MCF 10A (cell line): ENCODE data around the gene PPP3R1. TPM values are rescaled to one million over a fixed set of nuclear protein-coding genes. Genes with fewer than 3 reads are reported as not detected.
A peak's percentile ranks its signal among the peaks of the same experiment; 100 is the strongest.

Experiments
- BruUV-seq: library from RNA; stranded (reverse); fragments of 400-500 nt; replicated peaks from 2 replicates; lab custom pipeline; 2021; lab: Mats Ljungman, UMichigan
- CTCF ChIA-PET: fragments of 300-600 bp; sonication (Branson Sonifier 250); formaldehyde crosslinking; extraction: SDS; loops from one replicate; lab custom pipeline; 2021; ENCODE audit warnings: antibody characterized with exemption, inconsistent platforms; lab: Yijun Ruan, JAX
- POLR2A ChIA-PET: fragments of 300-600, 350-650 bp; sonication (Branson Sonifier 250); formaldehyde crosslinking; extraction: SDS; loops from one replicate; lab custom pipeline; 2020; ENCODE audit warnings: antibody characterized with exemption, inconsistent platforms; lab: Yijun Ruan, JAX
- DNase-seq: peaks from one replicate; pipeline ENCODE4 v3.0.0-alpha.2; 2018; ENCODE audit not compliant: unreplicated experiment
- H3K27ac Mint-ChIP-seq: one replicate; pipeline ENCODE4 v1.8.0; 2022; ENCODE audit warnings: mild to moderate bottlenecking, low read depth, mixed read lengths; ENCODE audit not compliant: unreplicated experiment
- H3K27me3 Mint-ChIP-seq: one replicate; pipeline ENCODE4 v1.8.0; 2022; ENCODE audit warnings: mixed read lengths; ENCODE audit not compliant: insufficient read depth, unreplicated experiment
- H3K36me3 Mint-ChIP-seq: one replicate; pipeline ENCODE4 v1.8.0; 2022; ENCODE audit warnings: mild to moderate bottlenecking, moderate library complexity, mixed read lengths; ENCODE audit not compliant: insufficient read depth, unreplicated experiment
- H3K4me1 Mint-ChIP-seq: one replicate; pipeline ENCODE4 v1.8.0; 2022; ENCODE audit warnings: mixed read lengths; ENCODE audit not compliant: insufficient read depth, unreplicated experiment
- H3K4me3 Mint-ChIP-seq: one replicate; pipeline ENCODE4 v1.8.0; 2022; ENCODE audit warnings: mild to moderate bottlenecking, moderate library complexity, mixed read lengths; ENCODE audit not compliant: unreplicated experiment
- H3K9me3 Mint-ChIP-seq: one replicate; pipeline ENCODE4 v1.8.0; 2022; ENCODE audit warnings: mixed read lengths; ENCODE audit not compliant: unreplicated experiment
- CTCF ChIP-seq: fragments of 200-600 bp; IDR thresholded peaks from one replicate; pipeline ENCODE4 v1.8.0; 2022; ENCODE audit warnings: antibody characterized with exemption, mild to moderate bottlenecking; ENCODE audit not compliant: unreplicated experiment
- intact Hi-C: fragments of 100-400 bp; cut with micrococcal nuclease; formaldehyde crosslinking; loops from 2 replicates; pipeline ENCODE4 v1.14.1; 2022
- total RNA-seq: library from RNA; stranded (reverse); gene quantifications from 2 replicates; pipeline ENCODE4 v1.2.3, GENCODE V29; 2022

The PPP3R1 gene
- total RNA-seq, 1 experiment from 2014 or later = 54.6 TPM

DNA sequence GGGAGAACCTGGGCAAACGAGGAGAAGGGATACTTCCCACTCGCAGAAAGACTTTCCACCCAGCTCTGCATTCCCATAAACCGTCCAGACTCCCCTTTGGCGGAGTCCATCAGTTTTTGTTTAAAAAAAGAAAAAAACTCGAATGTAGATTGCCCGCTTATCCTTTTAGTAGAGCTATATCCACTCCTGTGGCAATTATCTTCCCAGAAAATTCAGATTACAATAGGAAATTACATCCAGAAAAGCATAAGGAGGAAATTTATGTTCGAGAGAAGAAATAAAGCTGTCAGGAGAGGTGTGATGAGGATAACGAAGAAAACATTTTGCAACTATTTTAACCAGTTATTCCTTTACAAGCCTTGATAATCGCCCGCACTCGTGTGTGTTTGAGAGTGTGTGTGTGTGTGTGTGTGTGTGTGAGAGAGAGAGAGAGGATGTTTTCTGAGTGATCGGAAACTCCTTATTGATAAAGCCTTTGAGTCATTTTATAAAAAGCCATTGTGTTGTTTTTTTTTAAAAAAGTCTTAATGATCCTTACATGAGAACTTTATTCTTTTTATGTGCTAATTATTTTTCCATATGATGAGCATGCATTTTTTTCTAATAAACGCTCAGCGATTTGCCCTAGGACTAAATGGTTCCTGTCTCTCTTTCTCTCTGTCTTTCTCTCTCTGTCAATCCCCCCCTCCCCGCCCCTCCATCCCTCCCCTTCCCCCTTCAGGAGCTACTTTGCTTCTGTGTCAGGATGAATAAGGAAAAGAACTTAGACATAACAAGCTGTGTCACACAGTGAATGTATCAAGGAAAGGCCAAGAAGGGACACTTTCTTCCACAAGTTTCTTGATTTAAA is 1.1 kb upstream of the PPP3R1 start:
- no peak for TF ChIP-seq CTCF
- no TSS peak for BruUV-seq
- peak overlapping the region; percentile 99 for H3K4me3 Mint-ChIP-seq
- peaks cover 5% of the 10 kb centered on the region for H3K36me3 Mint-ChIP-seq
- CTCF ChIA-PET = interaction anchor here (0.9 to 2.8 kb wide), 6 partner anchors 23 to 131 kb away, joined by 4 to 30 read pairs (median 4); no protein-coding TSS in a partner anchor
- H3K27me3 Mint-ChIP-seq = no peaks in the 10 kb centered on the region
- peak; percentile 33 for DNase-seq
- peak overlapping the region; percentile 96 for H3K27ac Mint-ChIP-seq
- H3K9me3 Mint-ChIP-seq = no peaks in the 10 kb centered on the region
- POLR2A ChIA-PET = interaction anchor here (0.6 to 10.3 kb wide), 31 partner anchors 8 to 1390 kb away, joined by 3 to 308 read pairs (median 4); partner anchors contain the start of genes AAK1, APLF, C1D and CNRIP1
- H3K4me1 Mint-ChIP-seq = peaks cover 18% of the 10 kb centered on the region
- intact Hi-C loops = loop anchor here (5.0 to 10.0 kb wide), 4 partner anchors 34 to 689 kb away; partner anchors contain the start of gene PNO1

- Mint-ChIP-seq H3K27me3 (no peaks in the 10 kb centered on the region), H3K27ac (peak overlapping the region; percentile 96), H3K4me3 (peak overlapping the region; percentile 99), H3K36me3 (peaks cover 5% of the 10 kb centered on the region), H3K9me3 (no peaks in the 10 kb centered on the region), H3K4me1 (peaks cover 18% of the 10 kb centered on the region)
- CTCF ChIA-PET = interaction anchor here (0.7 to 1.1 kb wide), 2 partner anchors 40 to 63 kb away, joined by 3 to 4 read pairs; no protein-coding TSS in a partner anchor
- no peak for TF ChIP-seq CTCF
- POLR2A ChIA-PET = interaction anchor here (0.6 to 10.3 kb wide), 23 partner anchors 8 to 1704 kb away, joined by 3 to 308 read pairs (median 5); partner anchors contain the start of gene PNO1
- BruUV-seq = no TSS peak
- intact Hi-C loops = loop anchor here (2.0 to 10.0 kb wide), 5 partner anchors 35 to 687 kb away; partner anchors contain the start of gene PNO1
- DNase-seq = peak; percentile 7
Observed at GRCh38 chr2:68251855-68252399, 405 bp downstream of the PPP3R1 start.

DNA sequence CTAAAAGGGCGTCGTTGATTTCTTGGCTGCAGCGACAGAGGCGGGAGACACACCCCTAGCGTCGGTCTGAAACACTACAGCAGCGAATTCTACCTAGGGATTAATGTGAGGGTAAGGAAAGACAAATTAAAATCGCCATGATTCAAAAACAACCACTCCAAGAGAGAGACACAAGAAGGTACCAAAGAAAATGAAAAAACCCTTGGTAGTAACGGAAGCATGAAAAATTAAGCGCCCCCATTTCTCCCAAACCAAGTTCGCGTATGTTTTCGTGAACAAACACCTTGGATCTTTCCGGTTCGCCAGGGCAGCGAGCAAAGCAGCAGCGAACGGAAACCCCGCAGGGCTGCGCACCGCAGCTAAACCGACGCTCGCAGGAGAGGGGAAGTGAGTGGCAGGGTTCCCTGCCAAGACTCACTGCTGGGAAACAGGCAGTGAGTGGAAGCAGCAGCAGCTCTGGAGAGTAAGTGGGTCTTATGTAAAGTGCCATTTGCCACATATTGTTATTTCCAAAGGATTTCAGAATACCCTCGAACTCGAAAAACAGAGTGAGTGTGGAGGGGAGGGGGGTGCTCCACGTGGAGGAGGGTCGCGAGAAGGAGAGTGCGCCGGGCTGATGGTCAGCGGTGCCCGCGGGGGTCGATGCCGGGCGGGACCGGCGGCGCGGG is 1.0 kb downstream of the PPP3R1 start:
- intact Hi-C loops = loop anchor here (2.0 to 10.0 kb wide), 5 partner anchors 36 to 687 kb away; partner anchors contain the start of gene PNO1
- no TSS peak for BruUV-seq
- Mint-ChIP-seq H3K4me1 (peaks cover 18% of the 10 kb centered on the region), H3K36me3 (peaks cover 5% of the 10 kb centered on the region), H3K27ac (peak overlapping the region; percentile 96), H3K27me3 (no peaks in the 10 kb centered on the region), H3K9me3 (no peaks in the 10 kb centered on the region), H3K4me3 (peak overlapping the region; percentile 99)
- TF ChIP-seq CTCF = peak; percentile 45
- ChIA-PET POLR2A (interaction anchor here (0.6 to 10.3 kb wide), 10 partner anchors 14 to 94 kb away, joined by 3 to 308 read pairs (median 8); partner anchors contain the start of gene PNO1), CTCF (interaction anchor here (0.7 to 2.7 kb wide), 4 partner anchors 13 to 95 kb away, joined by 3 to 20 read pairs (median 3); no protein-coding TSS in a partner anchor)
- DNase-seq = peak; percentile 87
